Tibial artery (tissue), 4 donors: ENCODE data around the gene FUCA1.

Experiments used
- DNase-seq, 2 donors: peaks; one replicate each; pipeline ENCODE4 v3.0.0-alpha.2; 2019
- H3K27ac ChIP-seq, 2 donors: fragments of 200-600 bp; sonication (generic) in 1 of 2; 1 replicate in 1 of 2; 2 replicates in 1 of 2; pipeline ENCODE4 v1.5.1; 2018 to 2019; ENCODE audit warnings: mild to moderate bottlenecking in 1 of 2
- H3K27me3 ChIP-seq, 2 donors: fragments of 200-600 bp; sonication (generic) in 1 of 2; one replicate each; pipeline versions ENCODE4 v1.5.1 to v1.6.0; 2016 to 2019
- H3K36me3 ChIP-seq, 3 donors: fragments of 200-600 bp; sonication (generic) in 2 of 3; one replicate each; pipeline ENCODE4 v1.5.1; 2016 to 2019; ENCODE audit warnings: mild to moderate bottlenecking in 2 of 3
- H3K4me1 ChIP-seq, 4 donors: fragments of 200-600 bp; sonication (generic) in 2 of 4; 1 replicate in 3 of 4; 2 replicates in 1 of 4; pipeline ENCODE4 v1.5.1; 2016 to 2019
- H3K4me3 ChIP-seq, 2 donors: fragments of 200-600 bp; sonication (generic) in 1 of 2; 1 replicate in 1 of 2; 2 replicates in 1 of 2; pipeline ENCODE4 v1.5.1; 2018 to 2019; ENCODE audit warnings: mild to moderate bottlenecking in 2 of 2
- H3K9me3 ChIP-seq, 3 donors: fragments of 200-600 bp; sonication (generic) in 1 of 3; one replicate each; pipeline ENCODE4 v1.5.1; 2016 to 2019
- CTCF ChIP-seq, 2 experiments: fragments of 200-600 bp in 1 of 2; fragments of 450-650 bp in 1 of 2; IDR thresholded peaks; one replicate each; pipeline ENCODE4 v1.5.1; 2017 to 2019; ENCODE audit warnings: antibody characterized with exemption in 2 of 2, mild to moderate bottlenecking in 1 of 2, moderate library complexity in 1 of 2
- intact Hi-C: fragments of 100-400 bp; cut with DNase I; formaldehyde crosslinking; loops from one replicate; pipeline ENCODE4 v1.15.0; 2023; ENCODE audit warnings: low total_unique reads

FUCA1 gene

DNA sequence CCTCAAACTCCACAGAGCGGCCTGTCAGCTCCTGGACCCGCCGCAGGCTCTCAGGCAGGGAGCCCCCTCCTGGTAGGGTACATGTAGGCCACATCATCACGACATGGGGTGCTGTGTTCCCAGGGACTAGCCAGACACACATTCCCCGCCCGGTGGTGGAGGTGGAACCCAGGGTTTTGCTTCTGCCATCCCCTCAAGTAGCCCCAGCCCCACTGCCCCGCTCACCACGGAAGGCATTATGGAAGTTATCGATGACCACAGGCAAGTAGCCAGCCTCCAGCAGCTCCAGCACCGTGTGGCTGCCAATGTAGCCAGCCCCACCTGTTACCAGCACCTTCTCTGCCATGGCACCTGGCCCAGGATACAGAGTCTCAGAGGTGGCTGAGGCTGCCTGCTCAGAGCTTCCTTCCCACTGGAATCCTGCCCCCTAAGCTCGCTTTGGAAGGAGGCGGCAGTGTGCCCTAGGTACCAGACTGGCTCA lies 69.4 kb downstream of the FUCA1 start:
- H3K9me3 ChIP-seq = no peaks in the 10 kb centered on the region
- H3K27ac ChIP-seq = no peak overlapping the region
- intact Hi-C loops = no loop called here
- H3K4me3 ChIP-seq = no peak overlapping the region
- H3K4me1 ChIP-seq = peaks cover 0 to 33% (median 18%) of the 10 kb centered on the region in 4 donors
- TF ChIP-seq CTCF (IDR thresholded peaks at IDR 0.05) = no peak
- H3K27me3 ChIP-seq = no peaks in the 10 kb centered on the region
- H3K36me3 ChIP-seq = peaks cover 0 to 61% (median 22%) of the 10 kb centered on the region in 3 donors
- no peak for DNase-seq

GRCh38 chr1:23797478-23798448 lies 70.3 kb downstream of the FUCA1 start:
- TF ChIP-seq CTCF (IDR thresholded peaks at IDR 0.05) = no peak
- Histone ChIP-seq H3K36me3 (peaks cover 0 to 61% (median 29%) of the 10 kb centered on the region in 3 donors), H3K27me3 (no peaks in the 10 kb centered on the region)

GRCh38 chr1:23796466-23797271 lies 71.4 kb downstream of the FUCA1 start:
- no peak for DNase-seq
- no peaks in the 10 kb centered on the region for H3K27me3 ChIP-seq
- no peak overlapping the region for H3K4me3 ChIP-seq
- H3K27ac ChIP-seq = no peak overlapping the region
- H3K36me3 ChIP-seq = peaks cover 0 to 59% (median 29%) of the 10 kb centered on the region in 3 donors
- H3K4me1 ChIP-seq = peaks cover 0 to 48% (median 35%) of the 10 kb centered on the region in 4 donors
- H3K9me3 ChIP-seq = no peaks in the 10 kb centered on the region
- TF ChIP-seq CTCF (IDR thresholded peaks at IDR 0.05) = no peak
- intact Hi-C loops = no loop called here

More at GRCh38 chr1:23797478-23798448, 70.3 kb downstream of the FUCA1 start:
- Histone ChIP-seq H3K4me1 (peaks cover 0 to 40% (median 25%) of the 10 kb centered on the region in 4 donors), H3K9me3 (no peaks in the 10 kb centered on the region), H3K27ac (no peak overlapping the region), H3K4me3 (no peak overlapping the region)
- no peak for DNase-seq
- intact Hi-C loops = no loop called here

DNA sequence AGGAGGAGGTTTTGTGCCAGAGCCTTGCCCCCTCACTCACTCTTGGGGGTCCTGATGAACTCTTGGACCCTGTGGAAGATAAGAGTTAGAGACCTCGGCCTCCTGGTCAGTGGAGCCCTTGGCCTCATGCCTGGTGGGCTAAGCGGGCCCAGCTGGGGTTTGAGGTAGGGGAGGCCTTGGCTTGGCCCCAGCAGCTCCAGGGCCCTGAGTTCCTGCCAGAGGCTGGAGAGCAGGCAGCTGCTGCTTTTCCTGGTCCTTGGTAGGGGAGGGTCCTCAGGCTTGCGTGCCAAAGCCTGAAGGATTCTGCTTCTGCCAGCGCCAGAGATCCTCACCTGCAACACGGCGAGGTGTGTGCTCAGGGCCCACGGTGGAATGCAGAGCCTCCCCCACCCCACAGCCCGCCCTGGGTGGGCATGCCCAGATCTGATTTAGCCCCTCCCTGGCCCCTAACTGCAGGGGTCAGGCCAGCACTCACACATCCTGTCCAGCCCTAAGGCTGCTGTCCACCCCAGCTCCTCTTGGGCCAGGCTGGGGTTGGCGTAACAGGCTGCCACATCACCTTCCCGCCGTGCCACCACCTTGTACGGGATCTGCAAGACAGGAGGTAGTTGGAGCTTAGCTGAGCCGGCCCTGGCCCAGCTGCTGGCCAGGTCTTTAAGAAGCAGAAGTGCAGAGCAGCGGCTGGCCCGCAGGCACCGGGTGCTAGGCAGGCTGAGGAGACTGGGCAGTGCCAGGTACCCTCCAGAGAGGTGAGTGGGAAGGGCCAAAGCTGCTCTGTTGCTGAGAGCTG lies 72.2 kb downstream of the FUCA1 start:
- intact Hi-C loops = no loop called here
- peaks cover 0 to 44% (median 33%) of the 10 kb centered on the region in 4 donors for H3K4me1 ChIP-seq
- peaks cover 0 to 59% (median 29%) of the 10 kb centered on the region in 3 donors for H3K36me3 ChIP-seq
- no peak overlapping the region for H3K27ac ChIP-seq
- no peak for DNase-seq
- no peaks in the 10 kb centered on the region for H3K9me3 ChIP-seq
- H3K4me3 ChIP-seq = no peak overlapping the region
- no peak for TF ChIP-seq CTCF (IDR thresholded peaks at IDR 0.05)
- H3K27me3 ChIP-seq = no peaks in the 10 kb centered on the region
